Ramos (cell line): ENCODE results near the gene OLIG2.

ENCODE experiments used
- in situ Hi-C: fragments of 300-500 bp; cut with MboI; formaldehyde crosslinking; loops from one replicate; pipeline ENCODE4 v1.14.3; 2022; ENCODE audit warnings: low sequenced_read_pairs; ENCODE audit not compliant: unreplicated experiment

Gene OLIG2

DNA sequence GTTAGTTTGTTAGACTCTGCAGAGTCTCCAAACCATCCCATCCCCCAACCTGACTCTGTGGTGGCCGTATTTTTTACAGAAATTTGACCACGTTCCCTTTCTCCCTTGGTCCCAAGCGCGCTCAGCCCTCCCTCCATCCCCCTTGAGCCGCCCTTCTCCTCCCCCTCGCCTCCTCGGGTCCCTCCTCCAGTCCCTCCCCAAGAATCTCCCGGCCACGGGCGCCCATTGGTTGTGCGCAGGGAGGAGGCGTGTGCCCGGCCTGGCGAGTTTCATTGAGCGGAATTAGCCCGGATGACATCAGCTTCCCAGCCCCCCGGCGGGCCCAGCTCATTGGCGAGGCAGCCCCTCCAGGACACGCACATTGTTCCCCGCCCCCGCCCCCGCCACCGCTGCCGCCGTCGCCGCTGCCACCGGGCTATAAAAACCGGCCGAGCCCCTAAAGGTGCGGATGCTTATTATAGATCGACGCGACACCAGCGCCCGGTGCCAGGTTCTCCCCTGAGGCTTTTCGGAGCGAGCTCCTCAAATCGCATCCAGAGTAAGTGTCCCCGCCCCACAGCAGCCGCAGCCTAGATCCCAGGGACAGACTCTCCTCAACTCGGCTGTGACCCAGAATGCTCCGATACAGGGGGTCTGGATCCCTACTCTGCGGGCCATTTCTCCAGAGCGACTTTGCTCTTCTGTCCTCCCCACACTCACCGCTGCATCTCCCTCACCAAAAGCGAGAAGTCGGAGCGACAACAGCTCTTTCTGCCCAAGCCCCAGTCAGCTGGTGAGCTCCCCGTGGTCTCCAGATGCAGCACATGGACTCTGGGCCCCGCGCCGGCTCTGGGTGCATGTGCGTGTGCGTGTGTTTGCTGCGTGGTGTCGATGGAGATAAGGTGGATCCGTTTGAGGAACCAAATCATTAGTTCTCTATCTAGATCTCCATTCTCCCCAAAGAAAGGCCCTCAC, at the start of gene OLIG2:
TSS of gene OLIG2 (plus strand) at position 447 of the 954 bp plus-strand sequence. CDS start 928 bp downstream, outside the sequence.
- in situ Hi-C loops: no loop called here

DNA sequence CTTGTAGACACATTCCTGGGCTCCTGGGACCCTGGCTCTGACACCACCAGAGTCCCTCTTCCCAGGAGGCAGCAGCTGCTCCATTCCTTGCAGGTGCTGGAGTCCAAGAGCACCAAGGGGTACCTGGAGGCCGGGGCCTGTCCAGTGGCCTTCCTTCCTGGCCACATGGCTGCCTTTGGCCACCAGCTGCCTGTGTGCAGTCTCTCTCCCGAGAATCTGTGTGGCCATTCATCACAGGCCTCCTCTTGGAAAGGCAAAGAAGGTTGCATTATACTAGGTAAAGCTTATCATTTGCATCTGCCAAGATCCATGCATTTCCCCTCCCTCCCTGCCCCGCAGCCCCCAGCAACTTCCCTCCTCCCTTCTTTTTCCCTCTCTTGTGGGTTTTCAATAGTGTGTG, 48.9 kb upstream of the OLIG2 start:
- in situ Hi-C loops: no loop called here

DNA sequence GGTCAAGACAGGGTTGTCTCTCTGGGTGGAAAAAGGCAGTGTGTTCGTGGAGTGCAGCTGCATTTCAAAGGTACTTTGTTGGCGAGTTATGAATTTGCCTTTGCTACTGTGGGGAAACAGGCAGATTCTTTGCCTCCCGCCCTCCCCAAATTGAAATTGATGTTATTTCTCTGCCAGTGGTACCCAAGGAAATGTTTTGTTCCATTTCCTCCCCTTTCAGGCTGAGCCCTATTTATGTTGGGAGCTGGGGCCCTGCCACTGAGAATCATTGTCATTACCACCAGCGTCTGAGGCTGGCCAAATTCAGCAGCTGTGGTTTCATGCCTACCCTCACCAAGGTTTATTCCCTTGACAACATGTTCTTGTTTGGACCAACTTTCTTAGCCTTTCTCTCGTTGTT, 48.5 kb upstream of the OLIG2 start:
- in situ Hi-C loops: no loop called here

DNA sequence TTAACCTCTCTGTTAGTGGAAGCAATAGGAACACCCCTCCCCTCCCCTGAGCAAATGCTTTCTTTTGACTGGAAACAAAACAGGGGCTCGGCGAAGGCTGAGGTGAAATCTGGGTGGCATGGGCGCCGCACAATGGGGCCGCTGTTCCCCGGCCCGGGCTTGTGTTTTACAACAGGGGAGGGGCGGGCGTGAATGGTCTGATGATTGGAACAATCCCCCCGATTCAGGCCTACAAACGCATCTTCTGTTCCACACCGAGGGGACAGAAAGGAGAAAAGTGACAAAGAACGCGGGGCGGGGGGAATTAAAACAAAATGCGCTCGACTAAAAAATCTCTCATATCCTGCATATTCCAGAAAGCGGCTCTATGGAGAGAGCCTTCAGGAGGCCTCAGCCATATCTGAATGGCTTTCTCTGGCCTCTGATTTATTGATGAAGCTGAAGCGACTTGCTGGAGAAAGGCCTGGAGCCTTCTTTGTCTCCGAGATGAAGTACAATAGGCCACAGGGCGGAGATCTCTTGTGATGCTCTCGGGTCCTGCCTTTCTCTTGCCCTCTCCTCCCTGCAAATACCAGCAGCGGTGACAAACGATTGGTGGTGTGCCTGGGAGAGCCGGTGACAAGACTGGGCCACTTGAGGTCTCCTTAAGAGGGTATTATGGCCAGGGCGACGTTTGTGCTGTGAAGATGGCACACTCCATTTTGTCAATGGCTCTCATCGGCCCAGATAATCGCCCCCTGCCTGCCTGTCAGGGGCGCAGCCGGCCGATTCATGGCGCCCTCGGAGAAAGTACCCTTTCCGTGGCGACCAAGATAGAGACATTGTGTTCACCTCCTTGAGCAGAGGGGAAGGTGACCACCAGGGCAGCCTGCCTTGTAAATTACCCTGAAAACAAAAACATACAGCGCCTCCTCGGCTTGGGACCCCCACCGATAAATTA, 47.1 kb upstream of the OLIG2 start:
- in situ Hi-C loops: no loop called here

DNA sequence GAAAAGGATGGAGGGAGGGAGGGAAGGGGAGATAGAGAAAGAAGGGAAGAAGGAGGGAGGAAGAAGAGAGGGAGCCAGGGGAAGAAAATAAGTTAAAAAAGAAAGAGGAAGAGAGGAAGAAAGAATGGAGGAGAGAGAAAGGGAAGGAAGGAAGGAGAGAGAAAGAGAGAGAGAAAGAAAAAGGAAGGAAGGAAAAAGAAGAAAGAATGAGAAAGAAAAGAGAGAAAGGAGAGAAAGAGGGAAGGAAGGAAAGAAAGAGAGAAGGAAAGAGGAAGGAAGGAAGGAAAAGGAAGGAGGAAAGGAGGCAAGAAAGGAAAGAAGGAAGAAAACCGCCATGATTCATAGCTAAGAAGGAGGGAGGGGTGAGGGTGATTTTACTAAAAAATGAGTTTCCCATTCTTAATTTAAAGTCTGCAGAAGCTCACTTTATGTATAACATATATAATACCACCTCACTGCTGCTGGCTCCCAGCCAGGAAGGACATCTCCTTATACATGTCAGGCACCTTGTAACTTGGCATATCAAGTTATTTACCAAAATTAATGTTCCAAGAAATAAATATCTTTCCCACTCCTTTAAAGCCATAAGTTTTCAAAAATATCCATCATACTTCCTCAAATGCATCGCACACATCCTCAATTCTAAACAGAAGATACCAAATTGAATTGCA, 46.0 kb upstream of the OLIG2 start:
- in situ Hi-C loops: no loop called here

DNA sequence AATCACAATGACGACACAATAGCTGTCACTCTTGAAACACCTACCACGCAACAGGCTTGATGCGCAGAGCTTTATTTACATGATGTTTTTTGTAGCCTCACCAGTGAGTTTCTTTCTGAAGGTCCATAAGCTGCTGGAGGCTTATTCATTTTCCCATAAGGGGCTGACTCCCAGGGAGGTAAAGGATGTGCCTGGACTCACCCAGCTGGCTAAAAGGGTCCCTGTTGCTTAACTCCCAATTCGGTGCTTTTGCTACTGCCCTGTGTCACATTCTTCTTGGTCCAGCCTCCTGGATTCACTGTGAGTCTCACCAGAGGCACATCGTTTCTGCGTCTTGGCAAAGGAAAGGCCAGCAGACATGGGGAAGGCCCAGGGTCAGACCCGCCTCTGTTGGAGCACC, 44.6 kb upstream of the OLIG2 start:
- in situ Hi-C loops: no loop called here

DNA sequence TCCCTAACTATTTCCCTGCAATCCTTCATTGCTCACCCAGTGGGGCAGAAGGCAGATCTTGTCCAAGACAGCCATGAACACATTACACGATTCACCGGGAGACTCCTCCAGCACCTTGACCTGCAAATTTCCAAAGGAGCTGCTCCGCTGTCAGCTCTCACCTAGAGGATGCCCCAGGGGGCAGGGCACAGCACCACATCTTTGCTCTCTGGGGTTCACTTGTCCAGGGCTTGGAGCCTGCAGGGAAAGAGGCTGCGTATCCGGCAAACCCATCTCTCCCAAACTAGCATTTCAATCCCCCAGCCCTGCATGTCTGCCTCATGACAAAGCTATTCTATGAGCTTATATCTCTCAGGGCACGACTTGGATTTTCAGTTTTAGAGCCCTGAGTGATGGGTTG, 35.1 kb upstream of the OLIG2 start:
- in situ Hi-C loops: no loop called here

DNA sequence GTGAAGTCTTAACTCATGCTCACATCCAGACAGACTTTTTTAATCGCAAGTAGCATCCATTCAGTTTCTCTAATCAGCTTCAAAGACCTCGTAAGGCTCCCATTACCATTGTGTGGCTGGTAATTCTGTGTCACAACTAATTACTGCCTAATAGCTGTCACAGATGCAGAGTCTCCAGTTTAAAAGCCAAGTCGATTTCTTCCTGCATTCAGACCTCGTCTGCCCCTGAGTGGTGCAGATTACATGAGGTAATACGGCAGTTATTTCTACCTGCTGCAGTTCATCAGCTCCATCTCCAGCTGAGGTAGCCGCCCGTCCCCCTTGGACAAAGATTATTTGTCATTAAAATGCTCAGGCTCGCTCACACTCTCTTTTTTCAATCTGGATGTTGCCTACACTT, 34.4 kb upstream of the OLIG2 start:
- in situ Hi-C loops: no loop called here

DNA sequence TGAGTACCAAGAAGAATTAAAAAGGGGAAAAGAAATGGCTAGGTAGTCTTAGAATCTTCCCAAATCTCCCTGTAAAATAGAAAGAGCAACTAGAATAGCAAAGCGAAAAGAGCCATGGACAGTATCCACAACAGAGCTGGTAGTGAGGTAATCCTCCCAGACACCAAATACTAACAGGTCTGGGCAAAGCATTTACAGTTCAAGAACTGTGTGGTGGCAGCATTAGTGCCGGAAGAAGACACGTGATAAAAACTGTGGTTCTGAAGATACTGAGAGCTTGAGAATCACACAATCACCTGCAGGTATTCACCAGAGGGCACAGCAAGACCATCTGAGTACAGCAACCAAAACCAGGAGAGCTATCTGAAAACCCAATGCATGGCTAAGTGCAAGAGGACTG, 31.8 kb upstream of the OLIG2 start:
- in situ Hi-C loops: no loop called here

DNA sequence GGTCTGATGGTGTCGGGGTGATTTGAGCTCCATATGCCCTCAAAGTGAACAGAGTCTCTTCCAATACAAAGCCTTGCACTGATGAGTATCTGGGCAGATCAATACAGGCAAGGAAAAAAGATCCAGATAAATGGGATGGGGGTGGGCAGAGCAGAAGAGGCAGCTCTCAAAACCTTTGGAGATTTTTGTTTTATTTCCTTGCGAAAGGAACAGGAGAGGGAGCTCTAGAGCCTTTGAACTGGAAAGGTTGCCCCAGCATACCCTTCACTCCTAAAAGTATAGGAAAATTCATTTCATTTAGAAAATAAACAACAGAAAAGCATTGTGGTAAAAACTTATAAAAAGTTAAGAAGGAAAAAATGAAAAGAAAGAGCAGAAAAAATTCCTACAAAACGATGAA, 31.4 kb upstream of the OLIG2 start:
- in situ Hi-C loops: no loop called here

DNA sequence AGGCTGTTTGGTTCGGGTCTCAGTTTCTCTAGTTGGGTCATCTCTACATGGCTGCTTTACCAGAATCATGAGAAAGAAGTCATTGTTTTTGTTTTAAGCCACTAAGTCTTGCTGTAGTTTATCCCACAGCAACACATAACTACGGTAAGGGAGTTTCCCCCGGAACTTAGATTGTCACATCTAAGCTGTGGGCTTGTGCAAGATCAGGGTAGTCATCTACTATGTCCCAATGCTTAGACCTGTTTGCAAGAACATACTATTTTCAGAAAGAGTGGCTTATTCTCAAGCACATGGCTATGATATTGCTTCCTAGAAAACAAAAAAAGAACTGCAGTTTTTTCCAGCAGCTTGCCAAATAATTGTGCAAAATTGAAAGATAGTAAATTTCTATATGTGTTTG, 18.0 kb upstream of the OLIG2 start:
- in situ Hi-C loops: no loop called here

DNA sequence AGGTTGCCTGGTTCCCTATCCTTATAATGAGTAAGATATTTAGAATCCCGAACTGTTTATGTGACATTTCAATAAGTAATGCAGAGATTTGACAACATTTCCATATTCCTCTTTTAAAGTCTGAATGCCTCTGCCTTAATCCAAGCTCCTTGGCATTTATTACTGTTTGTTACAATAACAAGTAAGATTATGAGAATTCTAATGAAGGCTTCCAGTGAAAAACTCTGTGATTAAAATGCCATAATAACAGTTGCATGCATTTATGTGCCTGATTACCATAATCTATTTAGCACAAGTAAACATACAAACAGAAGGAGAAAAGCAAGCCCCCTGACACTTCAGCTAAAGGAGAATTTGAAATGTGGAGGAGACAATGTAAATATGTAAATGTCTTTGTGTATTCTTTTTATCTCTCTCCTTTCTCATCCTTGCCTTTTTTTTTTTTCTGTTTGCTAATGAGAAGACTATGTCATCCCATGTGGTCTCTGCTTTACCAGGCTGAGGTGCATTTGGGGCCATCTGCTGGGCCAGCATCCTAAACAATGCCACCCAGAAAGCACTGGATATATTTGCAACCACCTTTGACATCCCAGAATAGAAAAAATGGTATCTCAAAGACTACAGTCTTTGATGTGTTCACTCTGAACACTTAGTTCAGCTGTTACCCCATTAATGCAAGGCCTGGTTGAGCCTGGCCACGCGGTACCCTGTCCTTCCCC, 17.2 kb upstream of the OLIG2 start:
- in situ Hi-C loops: no loop called here

DNA sequence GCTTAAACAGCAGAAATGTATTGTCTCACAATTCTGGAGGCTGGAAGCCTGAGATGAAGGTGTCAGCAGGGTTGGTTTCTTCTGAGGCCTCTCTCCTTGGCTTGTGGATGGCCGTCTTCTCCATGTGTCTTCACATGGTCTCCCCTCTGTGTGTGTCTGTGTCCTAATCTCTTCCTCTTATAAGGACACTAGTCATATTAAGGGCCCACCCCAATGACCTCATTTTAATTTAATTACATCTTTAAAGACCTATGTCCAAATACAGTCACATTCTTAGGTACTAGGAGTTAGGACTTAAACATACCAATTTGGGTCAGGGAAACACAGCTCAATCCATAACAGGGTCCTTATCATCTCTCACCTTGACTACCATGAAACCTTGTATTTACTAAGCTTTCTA, 14.8 kb upstream of the OLIG2 start:
- in situ Hi-C loops: no loop called here

DNA sequence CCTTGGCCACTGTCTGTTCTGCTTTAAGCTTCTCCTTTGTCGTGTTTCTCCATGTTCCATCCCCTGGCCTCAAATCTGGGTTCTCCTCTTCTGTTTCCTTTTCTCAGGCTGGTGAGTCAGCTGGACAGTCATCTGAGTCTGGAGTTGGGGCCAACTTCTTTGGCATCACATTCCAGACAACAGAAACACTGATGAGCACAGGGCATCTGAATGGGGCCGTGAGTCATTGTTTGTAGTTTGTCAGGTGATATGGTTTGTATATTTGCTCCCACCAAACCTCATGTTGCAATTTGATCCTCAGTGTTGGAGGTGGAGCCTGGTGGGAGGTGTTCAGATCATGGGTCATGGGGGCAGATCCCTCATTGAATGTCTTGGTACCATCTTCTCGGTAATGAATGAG, 14.3 kb upstream of the OLIG2 start:
- in situ Hi-C loops: no loop called here

DNA sequence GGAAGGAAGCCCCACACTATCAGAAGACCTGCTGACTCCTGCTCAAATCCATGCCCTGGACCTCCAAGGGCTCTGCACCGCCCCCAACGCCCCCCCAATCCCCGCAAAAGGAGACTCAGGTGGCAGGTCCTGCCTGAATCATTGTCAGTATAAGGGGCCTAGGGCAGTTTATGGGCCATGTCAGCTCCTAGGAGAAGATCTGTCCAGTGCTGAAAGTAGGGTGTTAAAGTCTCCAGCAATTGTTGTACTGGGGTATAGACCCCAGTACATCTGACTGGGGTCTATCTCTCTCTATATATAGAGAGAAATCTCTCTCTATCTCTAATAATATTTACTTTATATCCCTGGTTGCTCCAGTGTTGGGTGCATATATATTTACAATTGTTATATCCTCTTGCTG, 12.1 kb upstream of the OLIG2 start:
- in situ Hi-C loops: no loop called here

DNA sequence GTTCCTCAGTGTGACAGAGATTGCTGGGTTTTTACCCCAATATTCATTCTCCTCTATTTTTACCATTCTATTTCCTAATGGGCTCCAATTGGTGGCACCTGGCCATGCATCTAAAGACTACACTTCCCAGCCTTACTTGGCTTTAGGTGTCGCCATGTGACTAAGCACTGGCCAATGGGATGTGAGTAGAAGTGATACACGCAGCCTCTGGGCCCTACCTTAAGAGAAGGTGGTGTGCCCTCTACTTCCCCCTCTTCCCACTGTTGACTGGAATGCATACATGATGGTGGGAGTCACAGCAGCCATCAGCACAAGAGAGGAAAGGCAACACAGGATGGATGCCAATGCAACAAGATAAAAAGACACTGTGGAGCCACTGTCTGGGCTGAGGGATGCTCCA, 11.4 kb upstream of the OLIG2 start:
- in situ Hi-C loops: no loop called here

DNA sequence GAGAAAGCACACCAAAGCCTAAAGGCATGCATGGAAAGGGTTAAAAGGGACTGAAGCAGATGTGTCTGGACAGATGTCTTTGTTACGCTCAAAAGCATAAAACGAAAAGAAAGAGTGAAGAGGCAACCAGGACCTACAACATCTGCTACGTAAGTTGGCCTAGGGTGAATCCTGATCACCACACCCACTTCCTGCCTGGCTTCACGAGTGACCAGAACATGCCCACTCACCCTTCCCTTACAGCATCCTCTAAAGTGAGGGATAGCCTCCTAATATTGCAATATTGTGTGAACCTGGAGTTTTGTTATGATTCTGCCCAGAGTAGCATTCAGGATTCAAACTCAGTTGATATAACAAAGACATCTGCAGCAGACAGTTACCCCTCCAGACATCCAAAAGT, 10.6 kb upstream of the OLIG2 start:
- in situ Hi-C loops: no loop called here

DNA sequence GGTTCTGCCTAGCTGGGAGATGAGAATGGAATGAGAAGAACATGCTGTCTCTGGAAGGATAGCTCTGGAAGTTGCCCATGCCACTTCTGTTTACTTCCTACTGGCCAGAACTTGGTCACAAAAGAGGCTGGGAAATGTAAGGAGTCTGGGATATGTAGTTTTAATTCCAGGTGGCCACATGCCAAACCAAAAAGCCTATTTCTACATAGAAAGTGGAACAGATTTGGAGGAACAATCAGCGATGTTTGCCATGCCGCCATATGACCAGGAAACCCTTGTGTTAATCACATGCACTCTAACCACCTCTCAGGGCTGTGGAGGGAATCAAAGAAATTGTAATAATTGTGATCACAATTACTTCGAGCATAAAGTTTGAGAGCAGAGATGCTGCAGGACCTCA, 10.0 kb upstream of the OLIG2 start:
- in situ Hi-C loops: no loop called here

DNA sequence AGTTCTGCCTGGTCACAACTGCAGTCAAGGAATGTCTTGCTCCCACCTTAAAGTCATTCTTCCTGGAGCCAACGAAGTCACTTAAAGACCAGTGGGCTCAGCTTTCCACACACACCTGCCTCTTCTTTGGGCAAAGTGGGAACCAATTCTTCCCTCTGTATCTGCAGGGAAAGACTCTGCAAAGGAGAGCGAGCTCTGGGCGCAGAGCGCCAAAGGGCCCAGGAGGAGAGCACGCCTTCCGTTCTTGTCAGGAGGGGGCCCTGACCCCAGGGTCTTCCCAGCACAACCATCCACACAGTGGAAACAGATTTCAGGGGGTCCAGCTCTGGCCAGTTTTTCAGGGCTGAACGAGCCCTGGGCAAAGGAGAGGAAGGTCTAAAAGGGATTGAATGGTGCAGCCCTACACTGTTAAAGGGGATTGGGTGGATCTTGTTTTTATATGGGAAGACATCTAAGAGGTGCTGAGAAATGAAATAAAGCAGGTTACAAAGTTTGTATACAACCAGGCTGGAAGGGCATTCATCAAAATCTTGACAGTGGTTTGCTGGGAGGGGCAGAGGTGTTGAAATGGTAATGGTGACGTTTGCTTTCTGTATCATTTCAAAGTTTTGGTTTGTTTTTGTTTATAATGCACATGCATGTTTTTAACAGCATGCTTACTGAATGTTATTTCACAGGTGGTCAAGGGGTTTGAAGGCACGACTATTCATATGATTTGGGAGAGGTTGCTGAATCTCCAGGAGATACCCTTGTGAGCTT, 6.8 kb upstream of the OLIG2 start:
- in situ Hi-C loops: no loop called here
